Endothelial cell of umbilical vein (primary cell): ENCODE measurements around the gene FBXO5. TPM values are rescaled to one million over a fixed set of nuclear protein-coding genes. Genes with fewer than 3 reads are reported as not detected.

Experiments
- Bru-seq: library from RNA; stranded (reverse); fragments of 400-500 nt; gene quantifications from one replicate; lab custom pipeline; 2021; lab: Mats Ljungman, UMichigan
- BruChase-seq, 2 experiments: library from RNA; stranded (reverse); fragments of 400-500 nt; gene quantifications; one replicate each; lab custom pipeline; 2021; lab: Mats Ljungman, UMichigan
- BruUV-seq: library from RNA; stranded (reverse); fragments of 400-500 nt; replicated peaks from 2 replicates; lab custom pipeline; 2021; lab: Mats Ljungman, UMichigan
- CTCF ChIA-PET: fragments of 300-600, 350-600 bp; sonication (Branson Sonifier 250); formaldehyde crosslinking; loops from one replicate; lab custom pipeline; 2021; ENCODE audit warnings: antibody characterized with exemption, inconsistent platforms; lab: Charles Lee
- POLR2A ChIA-PET: fragments of 300-600, 350-600 bp; sonication (Branson Sonifier 250); formaldehyde crosslinking; loops from one replicate; lab custom pipeline; 2021; ENCODE audit warnings: antibody characterized with exemption, inconsistent platforms; lab: Charles Lee
- DNase-seq: peaks from one replicate; pipeline ENCODE4 v3.0.0-alpha.2; 2011; ENCODE audit warnings: low read depth, low spot score
- FAIRE-seq: peaks from 2 replicates; lab custom pipeline; 2011; peaks lifted over from hg19 to GRCh38; lab: Jason Lieb, UNC
- H2AFZ ChIP-seq: 2 replicates; pipeline ENCODE4 v1.6.0; 2012; ENCODE audit warnings: low read depth, low read length, control low read depth, inconsistent platforms
- H3K27ac ChIP-seq: 2 replicates; pipeline ENCODE4 v1.5.1; 2011; ENCODE audit warnings: low read depth, mild to moderate bottlenecking, control low read depth, low read length, moderate library complexity; ENCODE audit not compliant: insufficient read depth
- H3K27me3 ChIP-seq, 2 experiments: 2 replicates each; pipeline versions ENCODE4 v1.6.0 to v1.6.1; 2011; ENCODE audit warnings: low read length in 2 of 2, mixed read lengths in 1 of 2; ENCODE audit not compliant: control insufficient read depth in 2 of 2, insufficient read depth in 2 of 2
- H3K36me3 ChIP-seq, 2 experiments: 2 replicates in 1 of 2; 3 replicates in 1 of 2; pipeline ENCODE4 v1.5.1; 2011; ENCODE audit warnings: low read length in 2 of 2, mild to moderate bottlenecking in 1 of 2, moderate library complexity in 1 of 2; ENCODE audit not compliant: control insufficient read depth in 2 of 2, insufficient read depth in 2 of 2; ENCODE audit errors: extremely low read depth in 1 of 2
- H3K4me1 ChIP-seq: 3 replicates; pipeline ENCODE4 v1.5.1; 2011; ENCODE audit warnings: mild to moderate bottlenecking, low read length; ENCODE audit not compliant: control insufficient read depth, insufficient read depth; ENCODE audit errors: extremely low read depth
- H3K4me2 ChIP-seq: 2 replicates; pipeline ENCODE4 v1.6.1; 2011; ENCODE audit warnings: low read length, control low read depth, mixed read lengths; ENCODE audit not compliant: insufficient read depth
- H3K4me3 ChIP-seq, 3 experiments: fragments of 200-600 bp in 1 of 3; sonication (generic), shearing (Covaris generic) in 1 of 3; replicated peaks in 1 of 3; 2 replicates each; pipeline ENCODE4 v1.5.1; 2011 to 2016; ENCODE audit warnings: control low read depth in 3 of 3, low read length in 3 of 3, mild to moderate bottlenecking in 2 of 3, inconsistent platforms in 1 of 3, low read depth in 1 of 3, moderate library complexity in 1 of 3; ENCODE audit not compliant: insufficient read depth in 1 of 3
- H3K79me2 ChIP-seq: 2 replicates; pipeline ENCODE4 v1.6.0; 2012; ENCODE audit warnings: low read length, inconsistent platforms; ENCODE audit not compliant: control insufficient read depth, insufficient read depth
- H3K9ac ChIP-seq: replicated peaks from 2 replicates; pipeline ENCODE3; 2011; ENCODE audit warnings: low read length, control low read depth; ENCODE audit not compliant: insufficient read depth; ENCODE audit errors: extremely low read depth
- H3K9me1 ChIP-seq: replicated peaks from 3 replicates; pipeline ENCODE4 v1.6.0; 2011; ENCODE audit warnings: mild to moderate bottlenecking, low read length; ENCODE audit not compliant: control insufficient read depth, insufficient read depth; ENCODE audit errors: extremely low read depth
- H3K9me3 ChIP-seq: replicated peaks from 2 replicates; pipeline ENCODE4 v1.5.1; 2012; ENCODE audit warnings: low read length, inconsistent platforms; ENCODE audit not compliant: control insufficient read depth, insufficient read depth
- H4K20me1 ChIP-seq: replicated peaks from 2 replicates; pipeline ENCODE3; 2011; ENCODE audit warnings: mild to moderate bottlenecking, low read length; ENCODE audit not compliant: control insufficient read depth, insufficient read depth; ENCODE audit errors: extremely low read depth
- JUN ChIP-seq: IDR thresholded peaks from 2 replicates; pipeline ENCODE4 v1.6.1; 2011; ENCODE audit warnings: borderline replicate concordance, low read depth; ENCODE audit not compliant: insufficient read length, insufficient read depth
- POLR2A ChIP-seq: IDR thresholded peaks from 2 replicates; pipeline ENCODE4 v1.6.1; 2012; ENCODE audit warnings: low read depth, mild to moderate bottlenecking, control low read depth, low read length
- dilution Hi-C: fragments of 300-500 bp; cut with MboI; formaldehyde crosslinking; loops from one replicate; pipeline ENCODE4 v1.15.0; 2019; ENCODE audit warnings: low sequenced_read_pairs; ENCODE audit not compliant: extremely low pct_ligation_motif_present
- intact Hi-C: fragments of 100-400 bp; cut with micrococcal nuclease; formaldehyde crosslinking; loops from one replicate; pipeline ENCODE4 v1.10.0; 2022
- long read RNA-seq: library from polyadenylated mRNA; stranded (forward); transcript quantifications from one replicate; pipeline ENCODE4 v2.0.0, GENCODE V29; 2021
- polyA minus RNA-seq, 3 experiments: library from RNA; depleted of rRNA, polyadenylated mRNA; stranded (reverse); fragments of >200 nt; gene quantifications; 1 replicate in 1 of 3; 2 replicates in 2 of 3; pipeline ENCODE4 v1.2.3, GENCODE V29; 2011
- polyA plus RNA-seq, 4 experiments: library from polyadenylated mRNA; depleted of rRNA in 3 of 4; stranded (reverse) in 3 of 4; unstranded in 1 of 4; fragments of >200 nt; gene quantifications; 2 replicates each; pipeline versions ENCODE4 v1.2.1 to v1.2.3, GENCODE V29; 2011 to 2012; ENCODE audit warnings: missing spikeins in 1 of 4
- total RNA-seq: library from RNA; stranded (reverse); gene quantifications from 2 replicates; pipeline ENCODE4 v1.2.3, GENCODE V29; 2021
- TF ChIP-seq, protein P1 (sequence below), 2 donors: IDR thresholded peaks; 1 replicate in 1 of 2; 2 replicates in 1 of 2; pipeline ENCODE4 v1.5.1; 2011; ENCODE audit warnings: low read length in 2 of 2, mild to moderate bottlenecking in 2 of 2, moderate library complexity in 2 of 2, control low read depth in 1 of 2, inconsistent platforms in 1 of 2, low read depth in 1 of 2; ENCODE audit not compliant: insufficient read depth in 1 of 2; ENCODE audit errors: extremely low read depth in 1 of 2
- TF ChIP-seq, protein P2 (sequence below): IDR thresholded peaks from 2 replicates; pipeline ENCODE4 v1.6.1; 2011; ENCODE audit not compliant: insufficient read depth, insufficient read length

FBXO5 gene, protein sequence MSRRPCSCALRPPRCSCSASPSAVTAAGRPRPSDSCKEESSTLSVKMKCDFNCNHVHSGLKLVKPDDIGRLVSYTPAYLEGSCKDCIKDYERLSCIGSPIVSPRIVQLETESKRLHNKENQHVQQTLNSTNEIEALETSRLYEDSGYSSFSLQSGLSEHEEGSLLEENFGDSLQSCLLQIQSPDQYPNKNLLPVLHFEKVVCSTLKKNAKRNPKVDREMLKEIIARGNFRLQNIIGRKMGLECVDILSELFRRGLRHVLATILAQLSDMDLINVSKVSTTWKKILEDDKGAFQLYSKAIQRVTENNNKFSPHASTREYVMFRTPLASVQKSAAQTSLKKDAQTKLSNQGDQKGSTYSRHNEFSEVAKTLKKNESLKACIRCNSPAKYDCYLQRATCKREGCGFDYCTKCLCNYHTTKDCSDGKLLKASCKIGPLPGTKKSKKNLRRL
- total RNA-seq (27.1 and 28.1 TPM in 2 replicates), polyA plus RNA-seq (5.4 and 6.1 TPM in 2 replicates), polyA minus RNA-seq (4.0 and 4.8 TPM in 2 replicates), Bru-seq, nascent RNA (percentile 97 among the genes with signal in this experiment), BruChase-seq, experiment 1, labeled RNA remaining after a 6-hour chase (percentile 58 among the genes with signal in this experiment), BruChase-seq, experiment 2, labeled RNA remaining after a 2-hour chase (percentile 84 among the genes with signal in this experiment)
- 13.4 and 13.9 TPM in 2 replicates for polyA plus RNA-seq (2011; cell fraction: cytosol; rRNA removed)
- polyA plus RNA-seq (2011; cell fraction: nucleus; rRNA removed), result 13.0 and 17.5 TPM in 2 replicates
- 6.4 and 15.2 TPM in 2 replicates for polyA plus RNA-seq (2012)
- polyA minus RNA-seq (2011; cell fraction: cytosol; rRNA and poly(A)+ RNA removed), result 13.0 TPM
- 8.8 and 12.2 TPM in 2 replicates for polyA minus RNA-seq (2011; cell fraction: nucleus; rRNA and poly(A)+ RNA removed)
- long read RNA-seq, transcript FBXO5-202 (5 exons, 2,221 nt), result minor isoform, 9 of 71 reads
- long read RNA-seq, transcript FBXO5-201 (5 exons, 2,037 nt), result major isoform, 54 of 71 reads
- long read RNA-seq, partial matches to known transcripts, result 2 of 71 reads
- long read RNA-seq, other reads (novel, unspliced or antisense), result 5 of 71 reads

GRCh38 chr6:152982904-152983636 is at the start of gene FBXO5:
TSS of gene FBXO5 (minus strand) at chr6:152983041. CDS start at chr6:152982959, 82 bp downstream.
- H3K79me2 ChIP-seq, result peaks cover 66% of the 10 kb centered on the region
- dilution Hi-C loops, result no loop called here
- peak within 1 kb of the TSS; percentile 70 for H2AFZ ChIP-seq
- H3K9me3 ChIP-seq, result no peaks in the 10 kb centered on the region
- DNase-seq, result peak; percentile 97
- H4K20me1 ChIP-seq, result no peaks in the 10 kb centered on the region
- peak; percentile 88 for FAIRE-seq
- no peak for TF ChIP-seq JUN
- TF ChIP-seq, protein P1, sequence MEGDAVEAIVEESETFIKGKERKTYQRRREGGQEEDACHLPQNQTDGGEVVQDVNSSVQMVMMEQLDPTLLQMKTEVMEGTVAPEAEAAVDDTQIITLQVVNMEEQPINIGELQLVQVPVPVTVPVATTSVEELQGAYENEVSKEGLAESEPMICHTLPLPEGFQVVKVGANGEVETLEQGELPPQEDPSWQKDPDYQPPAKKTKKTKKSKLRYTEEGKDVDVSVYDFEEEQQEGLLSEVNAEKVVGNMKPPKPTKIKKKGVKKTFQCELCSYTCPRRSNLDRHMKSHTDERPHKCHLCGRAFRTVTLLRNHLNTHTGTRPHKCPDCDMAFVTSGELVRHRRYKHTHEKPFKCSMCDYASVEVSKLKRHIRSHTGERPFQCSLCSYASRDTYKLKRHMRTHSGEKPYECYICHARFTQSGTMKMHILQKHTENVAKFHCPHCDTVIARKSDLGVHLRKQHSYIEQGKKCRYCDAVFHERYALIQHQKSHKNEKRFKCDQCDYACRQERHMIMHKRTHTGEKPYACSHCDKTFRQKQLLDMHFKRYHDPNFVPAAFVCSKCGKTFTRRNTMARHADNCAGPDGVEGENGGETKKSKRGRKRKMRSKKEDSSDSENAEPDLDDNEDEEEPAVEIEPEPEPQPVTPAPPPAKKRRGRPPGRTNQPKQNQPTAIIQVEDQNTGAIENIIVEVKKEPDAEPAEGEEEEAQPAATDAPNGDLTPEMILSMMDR (IDR thresholded peaks at IDR 0.05; ENCODE audit: extremely low read depth in 1 of 2, insufficient read depth in 1 of 2, low read depth in 1 of 2, low read length in 2 of 2), result no peak
- peak; percentile 81 for TF ChIP-seq POLR2A
- TF ChIP-seq, protein P2, sequence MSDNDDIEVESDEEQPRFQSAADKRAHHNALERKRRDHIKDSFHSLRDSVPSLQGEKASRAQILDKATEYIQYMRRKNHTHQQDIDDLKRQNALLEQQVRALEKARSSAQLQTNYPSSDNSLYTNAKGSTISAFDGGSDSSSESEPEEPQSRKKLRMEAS, result peak; percentile 61
- peak within 1 kb of the TSS; percentile 86 for H3K27ac ChIP-seq
- ChIA-PET POLR2A (interaction anchor here (1.2 kb wide), 1 partner anchor 284 kb away, joined by 3 read pairs; no protein-coding TSS in a partner anchor), CTCF (interaction anchor here (1.2 to 1.7 kb wide), 3 partner anchors 29 to 125 kb away, joined by 3 to 6 read pairs (median 5); no protein-coding TSS in a partner anchor)
- peak within 1 kb of the TSS; percentile 98 for H3K4me2 ChIP-seq
- H3K36me3 ChIP-seq, result peaks cover 0 to 2% of the 10 kb centered on the region in 2 experiments
- peaks cover 40% of the 10 kb centered on the region for H3K4me1 ChIP-seq
- H3K9me1 ChIP-seq, result no peaks in the 10 kb centered on the region
- H3K9ac ChIP-seq, result peak within 1 kb of the TSS; percentile 92
- BruUV-seq, result no TSS peak
- peak within 1 kb of the TSS; percentile 76 to 99 (median 97) for H3K4me3 ChIP-seq
- H3K27me3 ChIP-seq, result no peaks in the 10 kb centered on the region
- intact Hi-C loops, result loop anchor here (1.0 to 2.0 kb wide), 3 partner anchors 19 to 286 kb away; partner anchors contain the start of genes MTRF1L and MYCT1
